Eye (tissue), 1 donor: Measurements from ENCODE around the gene HMGN2.
"Not testable (repeated sequence)": the region's sequence is repeated elsewhere in the genome, so short reads cannot be mapped to it uniquely, and the experiment has no call there.

ENCODE experiments used
- DNase-seq: peaks from one replicate; pipeline ENCODE4 v3.0.0-alpha.2; 2015

The HMGN2 gene

DNA sequence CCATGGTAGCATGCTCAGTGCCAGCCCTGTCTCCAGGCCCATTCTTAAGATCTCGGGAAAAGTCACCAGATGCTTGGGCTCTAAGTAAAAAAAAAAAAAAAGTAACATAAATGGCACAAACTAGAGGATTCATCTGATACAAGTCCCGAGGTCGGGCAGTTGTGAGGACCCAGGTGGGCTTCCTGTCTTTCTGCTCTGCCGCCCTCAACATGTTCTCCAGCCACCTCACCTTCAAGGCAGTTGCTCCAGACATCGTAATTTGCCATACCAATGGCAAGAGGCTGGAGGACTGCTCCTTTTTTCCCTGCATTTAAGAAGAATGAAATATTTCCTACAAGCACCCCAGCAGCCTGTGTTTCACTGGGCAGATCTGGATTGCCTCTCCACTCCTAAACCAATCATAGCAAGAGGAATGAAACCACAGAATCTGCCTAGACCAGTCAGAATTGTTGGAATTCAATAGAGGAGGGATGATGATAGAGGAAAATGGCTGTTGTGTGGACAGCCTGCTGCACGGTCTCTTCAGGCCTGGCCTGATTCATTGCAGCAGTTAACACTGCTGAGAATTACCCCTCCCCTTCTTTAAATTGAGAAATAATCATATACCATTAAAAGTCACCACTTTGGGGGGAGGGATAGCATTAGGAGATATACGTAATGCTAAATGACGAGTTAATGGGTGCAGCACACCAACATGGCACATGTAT is 5.4 kb downstream of the HMGN2 start:
- no peak for DNase-seq

DNA sequence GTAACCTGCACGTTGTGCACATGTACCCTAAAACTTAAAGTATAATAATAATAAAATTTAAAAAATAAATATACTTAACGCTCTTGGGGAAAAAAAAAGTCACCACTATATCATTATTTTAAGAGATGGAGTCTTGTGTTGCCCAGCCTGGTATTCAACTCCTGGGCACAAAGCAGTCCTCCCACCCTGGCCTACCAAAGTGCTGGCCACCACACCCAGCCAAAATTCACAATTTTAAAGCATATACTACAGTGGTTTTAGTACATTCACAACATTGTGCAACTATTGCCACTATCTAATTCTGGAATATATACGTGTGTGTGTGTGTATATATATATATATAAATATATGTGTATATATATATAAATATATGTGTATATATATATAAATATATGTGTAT is 5.9 kb downstream of the HMGN2 start:
- no peak for DNase-seq

DNA sequence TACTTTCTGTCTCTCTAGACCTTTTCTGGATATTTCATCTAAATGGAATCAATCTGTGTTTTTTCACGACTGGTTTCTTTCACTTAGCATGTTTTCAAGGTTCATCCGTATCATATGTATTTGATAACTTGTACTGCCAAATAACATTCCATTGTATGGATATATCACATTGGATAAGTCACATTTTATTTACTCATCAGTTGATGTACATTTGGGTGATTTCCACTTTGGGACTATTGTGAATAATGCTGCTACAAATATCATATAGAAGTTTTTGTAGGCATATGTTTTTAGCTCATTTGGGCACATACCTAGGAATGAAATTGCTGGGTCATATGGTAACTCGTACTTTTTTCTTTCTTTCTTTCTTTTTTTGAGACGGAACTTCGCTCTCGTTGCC is 6.7 kb downstream of the HMGN2 start:
- no peak for DNase-seq

DNA sequence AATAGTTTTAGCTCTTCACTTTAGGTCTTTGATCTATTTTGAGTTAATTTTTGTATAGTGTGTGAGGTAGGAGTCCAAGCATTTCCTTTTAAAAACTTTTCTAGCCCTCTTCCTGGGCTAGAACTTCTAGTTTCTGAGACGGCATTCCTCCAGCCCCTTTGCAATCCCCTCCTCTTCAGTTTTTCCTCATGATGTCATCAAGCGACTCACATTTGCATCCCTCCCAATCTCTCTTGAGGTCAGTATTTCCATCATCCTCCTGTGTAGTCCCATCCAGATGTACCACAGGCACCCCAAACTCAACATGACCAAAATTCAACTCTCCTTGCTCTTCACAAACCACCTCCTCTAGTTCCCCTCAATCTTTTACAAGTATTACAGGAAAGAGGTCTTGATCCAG is 10.7 kb downstream of the HMGN2 start:
- no peak for DNase-seq

DNA sequence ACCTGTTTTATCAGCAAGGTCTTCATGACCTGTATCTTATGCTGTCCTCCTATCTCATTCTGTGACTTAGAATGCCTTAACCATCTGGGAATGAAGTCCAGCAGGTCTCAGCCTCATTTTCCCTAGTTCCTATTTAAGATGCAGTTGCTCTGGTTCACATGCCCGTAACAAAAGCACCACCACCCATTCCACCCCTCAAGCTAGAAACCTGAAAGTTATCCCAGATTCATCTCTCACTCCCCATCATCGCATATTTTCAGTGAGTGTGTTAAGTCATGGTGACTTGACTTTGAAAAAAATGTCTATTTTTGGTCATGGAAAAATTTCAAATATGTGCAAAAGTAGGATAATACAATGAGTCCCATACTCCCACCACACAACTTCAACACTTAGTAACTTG is 11.7 kb downstream of the HMGN2 start:
- no peak for DNase-seq

DNA sequence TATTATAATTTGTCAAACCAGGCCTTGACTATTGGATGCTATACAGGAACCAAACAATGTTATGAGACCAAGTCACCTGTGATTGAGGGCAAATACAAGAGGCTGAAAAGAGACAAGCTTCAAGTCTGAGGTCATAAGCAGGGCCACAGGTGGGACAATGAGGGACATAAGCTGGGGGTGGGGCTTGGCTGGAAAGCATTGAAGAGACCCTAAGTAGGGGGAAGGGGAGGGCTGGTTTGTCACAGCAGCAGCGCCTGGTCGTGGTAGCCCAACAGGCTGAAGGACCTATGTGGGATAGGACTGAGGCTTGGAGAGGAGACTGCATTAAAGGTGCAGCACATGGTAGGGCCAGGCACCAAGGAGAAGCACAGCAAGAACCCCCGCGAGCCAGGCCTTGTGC is 17.9 kb downstream of the HMGN2 start:
- no peak for DNase-seq

DNA sequence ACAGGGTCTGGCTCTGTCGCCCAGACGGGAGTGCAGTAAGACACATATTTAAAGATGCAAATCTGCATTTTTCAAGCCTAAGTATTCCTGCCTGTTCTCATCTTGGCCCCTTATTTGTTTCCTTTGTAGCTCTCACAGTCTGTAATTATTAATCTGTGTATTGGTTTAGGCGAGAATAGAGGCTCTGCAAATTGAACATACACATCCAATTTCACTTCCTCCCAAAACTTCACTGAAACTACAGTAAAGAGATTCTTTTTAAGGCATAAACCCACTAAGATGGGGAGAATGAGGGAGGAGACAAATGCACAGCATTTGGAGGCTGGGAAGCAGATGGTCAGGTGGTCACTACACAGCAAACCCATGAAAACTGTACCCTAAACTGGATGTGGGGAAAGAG is 21.0 kb downstream of the HMGN2 start:
- no peak for DNase-seq

DNA sequence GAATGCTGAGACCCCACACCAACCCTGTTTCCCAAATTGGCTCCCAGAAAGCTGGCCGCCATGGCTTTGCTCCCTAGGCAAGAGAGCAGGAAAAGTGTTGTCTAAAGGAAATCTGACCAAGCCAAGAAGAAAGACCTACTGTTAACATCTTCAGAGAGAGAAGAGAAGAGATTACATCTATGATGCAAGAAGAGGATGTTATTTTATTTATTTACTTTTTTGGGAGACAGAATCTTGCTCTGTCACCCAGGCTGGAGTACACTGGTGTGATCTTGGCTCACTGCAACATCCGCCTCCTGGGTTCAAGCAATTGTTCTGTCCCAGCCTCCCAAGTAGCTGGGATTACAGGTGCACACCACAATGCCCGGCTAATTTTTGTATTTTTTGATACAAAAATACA is 21.7 kb downstream of the HMGN2 start:
- DNase-seq, result no peak

DNA sequence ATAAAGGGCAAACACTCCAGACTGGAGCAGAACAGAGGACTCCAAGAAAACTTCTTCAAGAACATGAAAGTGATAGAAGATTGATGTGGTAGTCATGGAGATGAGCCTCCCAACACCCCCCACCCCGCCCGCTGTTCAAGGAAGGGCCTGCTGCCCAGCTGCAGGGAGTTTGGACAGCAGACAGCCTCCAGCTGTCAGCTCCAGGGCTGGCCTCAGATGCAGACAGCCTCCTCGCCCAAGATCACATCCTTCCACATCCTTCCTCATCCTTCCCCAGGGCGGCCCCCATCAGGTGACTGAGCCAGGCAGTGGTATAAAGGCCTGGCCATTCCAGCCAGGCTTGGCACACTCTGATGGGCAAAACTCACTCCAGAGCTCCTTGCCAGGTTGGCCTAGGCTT is 24.6 kb downstream of the HMGN2 start:
- DNase-seq, result no peak

DNA sequence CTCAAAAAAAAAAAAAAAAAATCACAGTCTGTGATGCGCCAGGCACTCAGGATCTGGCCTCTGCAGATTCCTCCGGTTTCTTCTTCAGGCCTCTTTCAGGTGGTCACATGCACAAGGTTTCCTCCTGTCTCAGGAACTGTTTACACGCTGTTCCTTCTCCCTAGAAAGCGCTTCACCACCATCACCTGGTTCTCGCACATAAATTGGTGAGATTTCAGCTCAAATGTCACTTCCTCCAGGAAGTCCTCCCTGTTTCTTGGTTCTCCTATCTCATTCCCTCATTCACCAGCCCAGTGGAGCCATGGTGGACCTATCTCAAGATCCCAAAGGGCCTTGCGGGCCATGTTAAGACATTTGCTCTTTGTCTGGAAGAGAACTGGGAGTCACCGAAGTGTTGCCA is 26.7 kb downstream of the HMGN2 start:
- DNase-seq, result no peak

DNA sequence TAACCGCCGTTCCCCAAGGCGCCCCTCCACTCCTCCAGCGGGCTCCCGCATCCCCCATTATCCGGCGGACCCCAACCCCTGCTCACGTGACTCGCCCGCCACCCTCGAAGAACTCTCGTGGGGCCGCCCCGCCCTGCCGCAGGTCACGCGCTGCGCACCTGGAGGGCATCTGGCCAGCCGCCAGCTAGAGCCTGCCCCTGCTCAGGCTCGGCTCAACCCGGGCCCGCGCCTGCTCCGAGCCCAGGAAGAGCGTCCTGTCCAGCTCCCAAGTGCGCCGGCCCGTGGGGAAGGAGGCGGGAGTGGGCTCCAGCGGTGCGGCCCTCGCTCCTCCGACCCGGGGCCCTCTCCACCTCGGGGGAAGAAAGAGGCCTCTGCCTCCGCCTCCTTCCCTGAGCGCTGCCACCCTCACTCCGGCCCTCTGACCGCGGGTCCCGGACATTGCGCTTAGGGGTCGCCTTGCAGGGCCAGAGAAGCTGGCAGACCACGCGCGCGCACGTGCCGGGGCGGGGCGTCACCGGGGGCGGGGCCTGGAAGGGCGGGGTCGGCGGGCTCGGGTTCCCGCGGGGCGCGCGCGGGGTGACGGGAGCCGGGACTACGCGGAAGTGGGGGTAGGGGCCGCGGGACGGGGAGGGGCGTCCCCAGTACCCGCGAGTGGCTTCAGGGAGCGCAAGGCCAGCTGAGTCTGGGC is 28.4 kb downstream of the HMGN2 start:
- peak; percentile 95 for DNase-seq

DNA sequence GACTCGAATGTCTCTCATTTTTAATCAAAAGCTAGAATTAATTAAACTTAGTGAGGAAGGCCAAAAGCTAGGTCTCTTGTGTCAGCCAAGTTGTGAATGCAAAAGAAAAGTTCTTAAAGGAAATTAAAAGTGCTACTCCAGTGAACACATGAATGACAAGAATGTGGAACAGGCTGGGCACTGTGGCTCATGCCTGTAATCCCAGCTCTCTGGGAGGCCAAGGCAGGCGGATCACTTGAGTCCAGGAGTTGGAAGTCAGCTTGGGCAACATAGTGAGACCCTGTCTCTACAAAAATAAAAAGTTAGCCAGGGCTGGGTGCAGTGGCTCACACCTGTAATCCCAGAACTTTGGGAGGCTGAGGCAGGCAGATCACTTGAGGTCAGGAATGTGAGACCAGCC is 38.5 kb downstream of the HMGN2 start:
- not testable (repeated sequence) for DNase-seq

DNA sequence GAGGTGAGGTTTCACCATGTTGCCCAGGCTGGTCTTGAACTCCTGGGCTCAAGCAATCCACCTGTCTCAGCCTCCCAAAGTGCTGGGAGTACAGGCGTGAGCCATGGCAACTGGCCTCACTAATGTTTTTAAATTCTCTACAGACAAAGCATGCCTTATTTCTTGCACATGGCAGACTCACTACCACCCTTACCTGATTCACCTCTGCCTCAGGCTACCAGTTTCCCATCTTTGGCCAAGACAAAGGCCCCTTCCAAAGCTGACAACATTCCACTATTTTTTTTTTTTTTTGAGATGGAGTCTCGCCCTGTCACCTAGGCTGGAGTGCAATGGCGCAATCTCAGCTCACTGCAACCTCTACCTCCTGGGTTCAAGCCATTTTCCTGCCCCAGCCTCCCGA is 43.6 kb downstream of the HMGN2 start:
- not testable (repeated sequence) for DNase-seq

DNA sequence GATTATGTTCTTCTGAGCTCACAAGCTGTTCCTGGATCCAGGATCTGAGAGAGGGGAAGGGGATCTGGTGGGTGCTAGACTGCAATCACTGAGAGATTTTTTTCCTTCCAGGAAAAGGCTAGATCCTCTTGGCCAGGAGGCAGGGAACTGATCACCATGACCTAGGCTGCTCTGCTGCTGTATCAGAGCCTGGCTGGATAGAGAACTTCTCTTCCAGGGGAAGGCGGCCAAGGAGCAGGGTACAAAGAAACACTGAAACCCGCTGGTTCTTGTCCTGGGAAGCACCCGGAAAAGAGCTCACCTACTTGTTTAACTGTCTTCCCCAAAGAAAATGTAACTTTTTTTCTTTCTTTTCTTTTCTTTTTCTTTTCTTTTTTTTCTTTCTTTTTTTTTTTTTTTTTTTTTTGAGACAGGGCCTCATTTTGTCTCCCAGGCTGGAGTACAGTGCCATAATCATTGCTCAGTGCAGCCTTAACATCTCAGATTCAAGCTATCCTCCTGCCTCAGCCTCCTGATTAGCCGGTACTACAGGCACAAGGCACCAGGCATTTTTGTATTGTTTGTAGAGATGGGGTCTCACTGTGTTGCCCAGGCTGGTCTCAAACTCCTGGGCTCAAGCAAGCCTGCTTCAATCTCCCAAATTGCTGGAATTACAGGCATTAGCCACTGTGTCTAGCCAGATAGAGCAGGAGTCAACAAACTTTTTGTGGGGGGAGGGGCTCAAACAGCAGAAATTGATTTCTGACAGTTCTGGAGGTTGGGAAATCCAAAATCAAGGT is 44.9 kb downstream of the HMGN2 start:
- no peak for DNase-seq

DNA sequence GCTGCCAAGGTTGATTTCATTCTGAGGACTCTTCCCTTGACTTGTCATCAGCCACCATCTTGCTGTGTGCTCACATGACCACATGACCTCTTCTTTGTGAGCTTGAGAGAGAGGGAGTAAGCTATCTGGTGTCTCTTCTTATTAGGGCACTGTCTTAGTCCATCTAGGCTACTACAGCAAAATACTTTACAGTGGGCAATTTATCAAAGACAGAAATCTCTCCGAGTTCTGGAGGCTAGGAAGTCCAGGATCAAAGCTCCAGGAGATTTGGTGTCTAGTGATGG is 45.5 kb downstream of the HMGN2 start:
- no peak for DNase-seq

DNA sequence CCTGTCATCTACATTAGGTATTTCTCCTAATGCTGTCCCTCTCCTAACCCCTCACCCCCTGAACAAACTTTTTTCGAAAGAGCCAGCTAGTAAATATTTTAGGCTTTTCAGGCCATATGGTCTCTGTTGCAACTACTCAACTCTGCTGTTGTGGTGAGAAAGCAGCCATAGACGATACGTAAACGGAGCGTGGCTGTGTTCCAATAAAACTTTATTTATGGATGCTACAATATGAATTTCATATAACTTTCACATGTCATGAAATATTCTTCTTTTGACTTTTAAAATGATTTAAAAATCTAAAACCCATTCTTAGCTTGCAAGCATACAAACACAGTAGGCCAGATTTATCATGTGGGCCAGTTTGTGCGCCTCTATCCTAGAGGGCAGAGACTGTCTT is 46.1 kb downstream of the HMGN2 start:
- no peak for DNase-seq

DNA sequence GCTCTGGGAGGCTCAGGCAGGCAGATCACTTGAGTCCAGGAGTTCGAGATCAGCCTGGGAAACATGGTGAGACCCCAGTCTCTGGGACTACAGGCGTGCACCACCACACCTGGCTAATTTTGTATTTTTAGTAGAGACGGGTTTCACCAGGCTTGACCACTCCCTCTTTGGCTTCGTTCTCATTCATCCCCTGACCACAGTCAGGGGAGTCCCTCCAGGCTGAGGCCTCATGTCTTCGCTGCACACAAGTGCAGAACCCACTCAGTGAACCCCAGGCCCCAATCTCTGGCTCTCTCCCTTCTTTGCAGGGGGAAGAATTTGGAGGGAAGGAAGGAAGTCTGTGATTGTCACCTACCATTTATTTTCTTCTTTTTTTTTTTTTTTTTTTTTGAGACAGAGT is 48.1 kb downstream of the HMGN2 start:
- DNase-seq, result no peak

DNA sequence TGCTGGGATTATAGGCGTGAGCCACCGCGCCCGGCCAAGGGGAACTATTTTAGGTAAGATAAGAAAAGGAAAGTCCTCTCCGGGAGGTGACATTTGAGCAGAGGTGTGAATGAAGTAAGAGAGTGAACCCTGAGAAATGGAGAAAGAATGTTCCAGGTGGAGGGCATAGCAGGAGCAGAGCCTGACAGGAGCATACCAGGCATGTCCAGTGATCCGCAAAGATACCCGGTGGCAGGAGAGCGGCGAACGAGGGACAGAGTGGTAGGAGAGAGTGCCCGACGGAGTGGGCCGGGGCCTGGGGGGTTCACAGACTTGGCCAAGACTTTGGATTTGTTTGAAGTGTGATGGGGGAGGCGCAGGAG is 49.4 kb downstream of the HMGN2 start:
- DNase-seq, result no peak

DNA sequence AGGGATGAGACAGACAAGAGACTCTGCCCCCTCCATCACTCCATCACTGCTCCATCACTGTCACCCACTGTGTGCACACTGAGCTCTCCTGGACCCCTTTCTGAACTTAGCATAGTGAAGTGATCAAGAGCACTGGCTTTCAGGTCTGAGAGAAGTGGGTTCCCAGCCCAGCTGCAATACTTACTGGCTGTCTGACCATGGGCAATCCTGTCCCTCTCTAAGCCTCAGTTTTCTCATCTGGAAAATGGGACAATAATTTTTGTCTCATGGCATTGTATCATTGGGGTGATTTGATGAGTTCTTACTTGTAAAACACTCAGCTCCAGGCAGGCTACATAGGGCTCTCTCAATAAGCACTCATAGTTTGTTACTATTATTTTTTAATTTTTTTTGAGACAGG is 49.8 kb downstream of the HMGN2 start:
- DNase-seq, result no peak

DNA sequence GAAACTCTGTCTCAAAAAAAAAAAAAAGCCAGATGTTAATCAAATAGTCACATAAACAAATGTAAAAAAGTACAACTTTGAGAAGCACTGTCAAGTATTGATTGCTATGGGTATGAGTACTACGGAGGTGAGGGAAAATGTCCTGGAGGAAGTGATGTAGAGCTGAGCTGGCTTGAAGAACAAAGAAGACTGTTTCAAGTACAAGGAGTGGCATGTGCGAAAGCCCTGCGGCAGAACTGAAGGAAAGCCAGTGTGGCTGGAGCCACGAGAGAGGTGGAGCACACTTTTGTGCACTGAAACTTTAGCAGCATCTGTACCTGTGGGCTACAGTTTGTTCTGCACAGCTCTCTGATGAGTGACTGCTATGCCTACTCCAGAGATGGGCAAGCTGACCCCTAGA is 51.9 kb downstream of the HMGN2 start:
- no peak for DNase-seq
